ENCODE data around the gene CEP112.

DNA sequence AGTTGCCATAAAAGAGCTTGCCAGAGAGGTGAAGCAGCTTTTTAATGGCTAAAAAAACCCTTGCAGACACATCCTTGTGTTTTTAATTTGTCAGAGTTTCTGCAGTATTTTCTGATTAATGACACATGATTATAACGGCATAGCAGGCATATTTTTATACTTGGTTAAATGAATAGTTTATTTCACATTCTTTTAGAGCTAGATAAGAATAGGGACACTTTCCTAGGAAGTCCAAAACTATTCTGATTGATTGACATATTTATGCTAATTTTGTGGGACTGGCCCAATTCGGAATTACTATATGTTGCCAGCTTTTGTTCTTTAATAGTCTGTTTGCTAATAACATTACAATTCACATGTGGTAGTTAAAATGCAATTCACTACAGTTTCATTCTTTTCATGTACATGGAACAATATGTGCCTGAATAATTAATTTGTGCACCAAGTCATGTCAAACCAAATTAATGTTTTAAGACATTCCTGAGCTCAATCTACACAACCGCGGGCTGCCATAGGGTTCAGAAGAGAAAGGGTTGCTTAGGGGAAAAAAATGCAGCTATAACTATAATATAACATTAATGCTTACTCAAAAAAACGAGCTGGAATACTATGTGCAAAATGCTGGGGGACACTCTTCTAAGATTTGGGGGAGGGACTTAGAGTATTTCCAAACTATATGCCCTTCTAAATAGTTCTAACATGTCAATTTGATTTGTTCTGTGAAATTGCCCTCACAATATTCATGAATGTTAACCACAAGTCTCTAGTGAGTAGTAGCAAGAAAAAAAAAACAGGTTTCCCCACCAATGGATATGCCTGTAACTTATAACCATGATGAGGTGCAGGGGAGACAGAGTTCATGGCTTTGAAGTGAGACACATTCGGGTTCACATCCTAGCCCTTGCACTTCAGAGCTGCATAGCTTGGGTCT is 305.4 kb downstream of the CEP112 start:
- no peak for TF ChIP-seq L3MBTL2 (conservative IDR thresholded peaks at IDR 0.05)
- TF ChIP-seq FOXK2 (IDR thresholded peaks at IDR 0.05): no peak
- TF ChIP-seq BHLHE40 (IDR thresholded peaks at IDR 0.05; ENCODE audit: borderline replicate concordance): no peak
- no peak for TF ChIP-seq NFRKB (IDR thresholded peaks at IDR 0.05)
- no peak for TF ChIP-seq ZNF384 (IDR thresholded peaks at IDR 0.05)
- no peak for TF ChIP-seq CTBP1 (IDR thresholded peaks at IDR 0.05; ENCODE audit: borderline replicate concordance)
- TF ChIP-seq SUZ12 (IDR thresholded peaks at IDR 0.05): no peak
- TF ChIP-seq ELF4 (IDR thresholded peaks at IDR 0.05): no peak
- TF ChIP-seq FOXM1 (IDR thresholded peaks at IDR 0.05; ENCODE audit: borderline replicate concordance): no peak
- TF ChIP-seq LEF1 (IDR thresholded peaks at IDR 0.05; ENCODE audit: borderline replicate concordance): no peak
- TF ChIP-seq SP1 (IDR thresholded peaks at IDR 0.05): no peak
- no peak for TF ChIP-seq ARNT (IDR thresholded peaks at IDR 0.05)
- no peak for TF ChIP-seq FOXA1 (IDR thresholded peaks at IDR 0.05)

All from HEK293T (cell line).